NCI-H2171 (cell line): Measurements from ENCODE around the gene KIF12.
"Not testable (repeated sequence)": the region's sequence is repeated elsewhere in the genome, so short reads cannot be mapped to it uniquely, and the experiment has no call there.

Experiments
- DNase-seq: peaks from one replicate; lab custom pipeline; 2025; lab: John Stamatoyannopoulos, UW

The KIF12 gene

DNA sequence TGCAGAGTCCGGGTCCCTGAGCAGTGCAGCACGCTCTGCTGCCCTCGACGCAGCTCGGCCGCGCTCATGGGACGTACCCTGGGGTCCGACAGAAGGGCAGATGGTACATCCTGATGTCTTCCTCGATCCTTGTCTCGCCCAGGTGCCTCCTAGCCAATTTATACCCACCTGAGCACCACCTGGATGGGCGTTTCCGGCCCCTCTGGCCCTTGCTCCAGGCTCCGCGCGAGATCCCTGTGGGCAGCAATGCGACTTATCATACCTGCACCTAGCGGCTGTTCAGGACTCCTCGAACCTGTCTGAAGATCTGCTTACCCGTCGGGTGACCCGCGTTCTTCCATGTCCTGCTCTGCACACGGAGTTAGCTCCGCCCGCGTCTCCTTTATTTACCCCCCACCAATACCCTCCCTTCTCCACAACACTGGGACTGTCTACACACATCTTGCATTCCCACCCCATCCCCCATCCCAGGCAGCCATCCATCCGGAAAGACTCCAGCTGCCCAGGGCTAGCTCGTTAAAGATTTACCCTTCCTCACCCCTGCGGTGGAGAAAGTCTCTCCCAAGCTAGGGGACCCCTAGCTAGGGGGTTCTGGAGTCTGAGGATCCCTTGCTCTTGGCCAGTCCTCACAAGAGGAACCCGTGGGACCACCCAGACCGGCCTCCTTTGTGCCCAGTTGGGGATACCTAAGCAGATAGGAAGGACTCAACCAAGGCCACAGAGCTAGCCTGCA lies at the start of gene KIF12:
Gene KIF12 (minus strand): TSS at position 357 of the 733 bp plus-strand sequence. CDS start 16 bp downstream, at position 341.
- DNase-seq, result peak; percentile 93

DNA sequence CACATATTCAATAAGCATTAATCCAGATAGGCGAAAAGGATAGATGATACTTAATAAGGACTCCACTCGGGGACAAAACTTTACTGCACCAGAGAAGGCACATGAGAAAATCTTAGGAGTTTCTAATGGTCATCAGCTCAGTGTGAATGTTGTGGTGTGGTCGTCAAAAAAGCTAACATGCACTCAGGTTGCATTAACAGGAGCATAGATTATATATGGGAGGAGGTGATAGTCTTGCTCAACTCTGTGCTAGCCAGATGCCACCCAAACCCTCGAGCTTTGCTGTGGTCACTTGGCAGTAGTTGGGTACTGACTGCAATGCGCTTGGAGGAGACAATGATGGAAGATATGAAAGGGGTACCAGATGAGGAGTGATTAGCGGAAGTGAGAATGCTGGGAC lies 47.6 kb upstream of the KIF12 start:
- DNase-seq, result no peak

DNA sequence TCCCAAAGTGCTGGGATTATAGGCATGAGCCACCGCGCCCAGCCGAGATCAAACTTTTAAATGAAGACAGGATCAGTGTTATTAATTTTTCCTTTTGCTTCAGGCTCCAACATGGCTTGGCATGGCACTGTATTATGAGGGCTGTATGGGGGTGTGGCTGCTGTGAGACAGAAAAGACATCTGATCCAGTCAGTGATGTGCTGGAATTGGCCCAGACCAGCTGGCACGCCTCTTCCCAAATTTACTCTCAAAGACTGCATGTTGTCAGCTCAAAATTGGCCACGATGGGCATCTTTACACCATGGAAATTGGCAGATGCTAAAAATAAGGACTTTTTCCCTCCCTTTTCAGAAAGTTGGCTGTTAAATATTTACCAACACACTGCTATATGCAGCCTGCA lies 44.1 kb upstream of the KIF12 start:
- DNase-seq, result no peak

DNA sequence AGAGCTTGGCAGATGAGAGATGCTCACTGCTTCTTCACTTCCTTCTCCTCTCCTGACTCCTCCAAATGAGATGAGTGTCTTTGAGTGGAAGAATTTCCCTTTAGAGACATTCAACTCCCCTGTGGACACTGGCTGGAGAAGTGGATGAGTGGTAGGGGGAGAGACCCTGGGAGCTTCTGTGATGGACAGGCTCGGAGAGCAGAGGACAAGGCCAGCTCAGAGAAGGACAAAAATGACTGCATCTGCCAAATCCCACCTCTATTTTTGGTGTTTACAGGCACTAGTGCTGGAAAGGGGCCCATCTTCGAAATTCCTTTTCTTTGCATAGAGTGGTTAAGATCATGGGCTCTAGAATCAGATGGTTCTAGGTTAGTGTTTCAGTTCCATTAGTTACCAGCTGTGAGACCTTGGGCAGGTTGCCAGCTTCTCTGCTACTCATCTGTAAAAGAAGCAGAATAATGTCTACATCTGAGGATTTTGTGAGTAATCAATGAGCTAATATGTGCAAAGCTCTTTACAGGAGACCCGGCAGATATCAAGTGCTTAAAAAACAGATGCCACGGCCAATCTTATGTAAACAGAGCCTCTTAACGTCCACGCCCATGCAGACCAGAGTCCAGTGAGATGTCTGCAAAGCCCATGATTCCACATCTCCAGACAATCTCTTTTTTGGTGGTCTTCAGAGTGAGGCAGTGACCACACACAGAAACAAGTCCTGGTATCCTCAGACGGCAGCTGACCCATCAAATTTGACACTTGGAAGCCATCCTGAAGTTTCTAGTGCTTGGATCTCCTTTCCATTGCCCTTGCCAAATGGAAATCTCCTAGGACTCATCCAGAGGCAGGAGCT lies 42.7 kb upstream of the KIF12 start:
- DNase-seq, result peak; percentile 30

DNA sequence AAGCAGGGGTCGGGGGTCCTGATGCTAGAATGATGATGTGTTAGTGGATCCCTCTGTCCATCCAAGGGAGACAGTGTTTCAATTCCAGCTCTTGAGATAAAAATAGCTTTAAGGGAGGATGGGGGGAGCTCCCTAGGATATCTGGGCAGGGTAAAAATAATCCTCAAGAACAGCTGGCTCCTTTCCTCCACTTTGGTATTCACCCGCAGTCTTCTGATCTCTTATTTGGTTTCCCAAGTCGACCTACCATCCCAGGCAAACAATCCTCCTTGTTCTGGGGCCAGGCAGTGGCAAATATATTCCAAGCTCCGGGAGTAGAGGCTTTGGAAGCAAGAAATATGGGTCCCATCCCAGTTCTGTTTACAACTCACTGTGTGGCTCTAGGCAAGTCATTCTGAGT lies 41.8 kb upstream of the KIF12 start:
- DNase-seq, result no peak

DNA sequence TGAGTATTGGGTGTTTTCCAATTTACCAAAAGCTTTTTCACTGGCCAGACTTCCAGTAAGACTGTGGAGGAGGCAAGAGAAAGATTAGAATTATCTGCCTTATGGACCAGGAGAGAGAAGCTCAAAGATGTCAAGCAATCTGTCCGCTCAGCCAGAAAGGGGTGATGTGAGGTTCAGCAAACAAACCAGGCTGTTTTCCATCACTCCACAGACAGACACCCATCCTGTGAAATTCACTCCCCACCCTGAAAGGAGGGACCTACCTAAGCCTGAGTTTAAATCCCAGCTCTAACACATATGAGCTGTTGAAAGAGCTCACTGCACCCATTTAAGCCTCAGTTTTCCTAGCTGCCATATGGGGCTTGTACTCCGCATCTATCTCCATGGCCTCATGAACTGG lies 41.3 kb upstream of the KIF12 start:
- no peak for DNase-seq

DNA sequence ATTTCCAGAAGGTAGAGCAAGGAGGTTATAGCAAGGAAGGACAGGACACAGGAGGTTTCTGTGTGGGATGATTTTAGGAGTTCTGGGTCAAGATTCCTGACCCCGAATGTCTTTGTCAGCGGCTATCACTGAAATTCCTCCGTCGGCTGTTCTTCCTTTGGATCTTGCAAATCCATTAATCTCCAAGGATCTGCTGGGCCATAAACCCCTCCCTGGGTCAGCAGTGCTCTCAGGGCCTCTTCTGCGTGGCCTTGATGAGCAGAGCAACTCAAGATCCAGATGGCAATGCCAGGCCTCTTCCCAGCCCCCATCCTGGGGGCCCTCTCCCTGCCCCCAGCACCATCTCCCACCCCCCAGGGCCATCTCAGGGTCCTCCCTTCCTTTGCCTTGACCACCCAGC lies 40.0 kb upstream of the KIF12 start:
- DNase-seq, result no peak

DNA sequence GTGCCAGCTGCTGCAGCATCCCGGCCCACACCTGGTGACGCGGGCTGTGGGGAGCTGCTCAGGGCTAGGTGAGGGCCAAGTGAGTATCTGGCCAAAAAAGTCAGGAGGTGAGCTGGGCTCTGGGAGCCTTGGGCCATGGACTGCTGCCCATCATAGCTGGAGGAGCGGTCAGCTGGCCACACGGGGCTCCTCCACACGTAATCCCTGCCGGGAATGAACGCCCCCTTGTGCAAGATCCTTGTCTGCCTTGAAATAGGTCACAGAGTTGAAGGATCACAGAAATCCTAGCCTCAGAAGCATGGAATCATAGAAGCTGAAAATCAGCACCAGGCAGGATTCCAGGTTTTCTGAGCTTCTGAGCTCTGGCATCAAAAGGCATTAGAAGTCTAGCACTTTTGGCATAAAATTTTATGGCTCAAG lies 39.5 kb upstream of the KIF12 start:
- DNase-seq, result no peak

DNA sequence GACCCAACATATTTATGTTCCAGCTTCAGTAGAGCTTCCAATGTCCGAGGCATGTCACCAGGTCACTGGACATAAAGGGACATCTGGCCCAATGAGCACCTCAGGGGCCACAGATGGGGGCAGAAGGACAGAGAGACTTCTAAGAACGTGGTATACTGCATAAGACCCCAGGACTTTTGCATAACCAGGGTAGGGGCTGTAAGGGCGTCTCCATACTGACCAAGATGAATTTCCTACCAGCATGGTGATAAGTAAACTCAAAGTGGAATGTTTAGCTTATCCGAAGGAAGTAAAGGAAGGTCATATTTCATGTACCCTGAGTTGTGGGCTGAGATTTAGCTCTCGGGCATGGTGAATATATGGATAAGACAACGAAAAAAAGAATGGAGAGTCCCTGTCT lies 38.7 kb upstream of the KIF12 start:
- no peak for DNase-seq

DNA sequence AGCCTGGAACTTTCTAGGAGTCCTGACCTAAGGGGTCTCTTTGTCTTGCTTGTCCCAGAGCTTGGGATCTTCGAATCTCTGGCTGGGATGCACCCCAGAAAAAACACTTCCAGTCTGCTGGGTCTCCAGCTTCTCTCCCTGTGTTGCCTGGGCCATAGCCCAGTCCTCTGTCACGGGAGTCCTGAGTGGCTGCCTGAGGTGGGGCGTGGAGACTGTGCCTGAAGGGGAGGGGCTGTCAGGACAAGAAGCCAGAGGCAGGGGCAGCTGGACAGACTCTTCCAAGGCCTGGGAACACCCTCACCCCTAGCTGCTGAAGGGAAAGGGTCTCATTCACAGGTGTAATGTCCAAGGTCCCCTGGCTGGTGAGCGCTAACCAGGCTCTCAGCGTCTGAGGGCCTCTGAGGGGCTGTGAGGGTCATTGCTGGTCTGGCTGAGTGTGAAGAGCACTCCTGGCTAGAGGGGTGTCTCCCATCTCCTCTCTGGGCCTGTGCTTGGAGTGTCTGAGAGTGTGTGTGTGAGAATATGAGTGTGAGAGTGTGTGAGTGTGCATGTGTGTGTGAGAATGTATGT lies 35.8 kb upstream of the KIF12 start:
- no peak for DNase-seq

DNA sequence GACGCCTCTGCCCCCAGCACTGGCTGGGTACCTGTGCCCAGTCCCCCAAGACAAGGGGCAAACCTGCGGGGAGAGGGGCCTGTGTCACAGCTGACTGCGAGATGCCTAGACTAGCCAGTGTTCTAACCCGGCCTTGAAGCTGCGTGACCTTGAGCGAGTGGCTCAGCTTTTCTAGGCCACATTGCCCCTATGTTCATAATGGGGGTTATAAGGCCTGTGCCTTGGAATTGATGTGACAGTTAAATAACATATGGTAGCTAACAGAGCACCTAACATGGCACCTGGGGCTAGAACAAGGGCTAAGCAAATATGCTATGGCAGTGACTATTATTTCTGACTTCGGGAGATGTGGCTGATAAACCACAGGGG lies 33.4 kb upstream of the KIF12 start:
- DNase-seq, result no peak

DNA sequence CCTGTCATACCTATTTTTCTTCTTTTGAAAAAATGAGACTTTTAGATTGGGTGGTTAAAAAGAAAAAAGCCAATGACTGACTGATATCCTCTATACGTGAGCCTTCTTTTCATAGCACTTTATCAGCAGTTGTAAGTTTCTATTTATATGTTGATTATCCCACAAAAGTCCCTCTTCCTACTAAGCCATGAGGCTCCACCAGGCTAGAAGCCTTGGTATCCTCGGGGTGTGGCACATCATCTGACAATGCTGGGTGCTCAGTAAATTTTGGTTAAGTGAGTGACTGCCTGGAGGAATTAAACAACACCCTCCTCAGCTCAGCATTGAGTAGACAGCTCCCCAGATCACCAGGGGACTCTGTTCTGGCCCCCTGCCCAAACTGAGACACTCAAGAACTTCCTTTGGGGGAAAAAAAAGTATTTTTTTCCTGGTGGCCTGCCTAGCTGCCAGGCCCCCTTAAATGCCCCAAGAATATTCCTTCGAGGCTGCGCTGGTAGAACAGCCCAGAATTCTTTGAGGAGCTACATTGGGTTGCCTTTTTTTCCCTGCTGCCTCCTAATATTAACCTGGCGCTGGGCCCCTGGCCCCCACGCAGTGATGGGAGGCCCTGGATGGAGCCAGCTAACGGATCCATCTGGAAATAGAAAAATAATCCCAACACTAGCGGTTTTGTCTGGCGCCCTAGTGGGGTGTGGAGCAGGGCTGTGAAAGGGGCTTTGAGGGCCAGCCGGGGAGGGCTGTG lies 32.9 kb upstream of the KIF12 start:
- DNase-seq, result no peak

DNA sequence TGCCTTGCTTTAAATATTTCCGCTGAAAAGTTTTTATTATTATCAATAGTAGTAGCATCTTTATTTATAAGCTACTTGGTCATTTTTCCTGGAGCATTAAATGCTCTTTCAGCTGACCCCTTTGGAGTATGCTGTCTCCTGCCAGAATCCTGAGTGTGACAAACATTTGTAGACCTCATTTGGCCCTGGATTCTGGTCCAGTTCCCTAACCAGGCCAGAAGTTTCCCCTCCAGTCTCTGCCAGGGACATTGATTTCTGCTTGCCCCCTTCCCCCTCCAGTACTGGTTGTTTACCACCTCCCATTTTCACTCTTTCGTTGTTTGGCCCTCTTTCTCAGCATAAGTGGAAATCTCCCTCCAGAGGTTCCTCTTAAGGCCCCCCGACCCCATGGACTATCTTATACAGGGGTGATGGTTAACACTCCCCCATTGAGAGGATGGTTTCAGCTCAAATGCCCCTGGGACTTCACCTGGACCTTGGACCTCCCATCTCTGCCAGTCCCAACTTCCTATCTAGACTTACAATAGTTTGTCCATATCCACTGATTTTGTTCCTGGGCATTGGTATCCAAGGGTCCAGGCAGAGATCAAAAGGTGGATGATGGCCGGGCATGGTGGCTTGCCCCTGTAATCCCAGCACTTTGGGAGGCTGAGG lies 31.7 kb upstream of the KIF12 start:
- no peak for DNase-seq

DNA sequence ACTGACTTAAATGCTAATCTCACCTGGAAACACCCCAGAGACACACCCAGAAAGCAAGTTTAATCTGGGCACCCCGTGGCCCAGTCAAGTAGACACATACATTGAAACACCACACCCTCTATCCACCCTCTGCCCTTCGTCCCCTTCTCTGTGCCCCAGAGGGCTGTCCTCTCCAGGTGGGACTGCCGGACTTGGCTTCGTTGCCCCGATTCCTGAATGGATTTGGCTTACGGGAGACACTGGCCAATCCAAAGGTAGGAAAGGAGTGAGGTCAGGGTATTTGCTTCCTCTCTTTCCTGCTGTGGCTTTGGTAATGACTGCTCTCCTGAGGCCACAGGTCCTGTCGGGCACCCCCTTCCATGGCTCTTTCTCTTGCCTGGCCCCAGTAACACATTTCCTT lies 31.0 kb upstream of the KIF12 start:
- DNase-seq, result no peak

DNA sequence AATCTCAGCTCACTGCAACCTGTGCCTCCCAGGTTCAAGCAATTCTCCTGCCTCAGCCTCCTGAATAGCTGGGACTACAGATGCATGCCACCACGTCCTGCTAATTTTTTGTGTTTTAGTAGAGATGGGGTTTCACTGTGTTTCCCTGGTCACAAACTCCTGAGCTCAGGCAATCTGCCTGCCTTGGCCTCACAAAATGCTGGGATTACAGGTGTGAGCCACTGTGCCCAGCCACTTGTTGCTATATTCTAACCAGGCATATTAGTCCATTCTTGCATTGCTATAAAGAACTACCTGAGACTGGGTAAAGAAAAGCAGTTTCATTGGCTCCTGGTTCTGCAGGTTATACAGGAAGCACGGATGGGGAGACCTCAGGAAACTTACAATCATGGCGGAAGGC lies 29.7 kb upstream of the KIF12 start:
- DNase-seq, result not testable (repeated sequence)

DNA sequence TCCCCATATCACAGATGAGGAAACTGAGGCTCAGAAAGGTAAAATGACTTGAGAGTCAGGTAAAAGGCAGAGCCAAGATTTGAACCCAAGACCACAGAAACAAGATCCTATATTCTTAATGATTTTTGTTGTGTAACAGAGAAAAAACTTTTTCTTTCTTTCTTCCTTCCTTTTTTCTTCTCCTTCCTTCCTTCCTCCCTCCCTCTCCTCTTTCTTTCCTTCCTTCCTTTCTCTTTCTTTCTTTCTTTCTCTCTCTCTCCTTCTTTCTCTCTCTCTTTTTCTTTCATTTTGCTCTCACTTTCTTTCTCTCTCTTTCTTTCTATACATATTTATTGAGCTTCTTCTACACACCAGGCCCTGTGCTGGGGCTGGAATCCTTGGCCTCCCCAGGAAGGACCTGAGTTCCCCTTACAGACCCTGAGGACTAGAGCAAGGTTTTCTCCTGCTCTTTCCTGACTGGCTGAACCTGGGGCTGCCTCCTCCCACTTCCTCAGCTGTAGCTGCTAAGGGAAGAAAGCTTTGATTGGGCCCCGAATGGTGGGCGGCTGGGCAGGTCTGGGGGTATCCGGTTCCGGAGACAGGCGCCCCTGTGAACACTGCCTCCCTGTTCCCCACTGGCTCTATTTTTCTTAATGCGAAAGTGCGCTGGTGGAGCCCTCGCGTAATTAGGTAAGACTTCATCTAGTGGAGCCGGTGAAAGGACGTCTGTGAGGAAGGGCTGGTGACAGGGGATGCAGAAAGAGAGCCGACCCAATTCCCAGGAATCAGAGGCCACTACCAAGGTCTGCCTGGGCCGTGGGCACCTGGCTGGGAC lies 27.4 kb upstream of the KIF12 start:
- no peak for DNase-seq

DNA sequence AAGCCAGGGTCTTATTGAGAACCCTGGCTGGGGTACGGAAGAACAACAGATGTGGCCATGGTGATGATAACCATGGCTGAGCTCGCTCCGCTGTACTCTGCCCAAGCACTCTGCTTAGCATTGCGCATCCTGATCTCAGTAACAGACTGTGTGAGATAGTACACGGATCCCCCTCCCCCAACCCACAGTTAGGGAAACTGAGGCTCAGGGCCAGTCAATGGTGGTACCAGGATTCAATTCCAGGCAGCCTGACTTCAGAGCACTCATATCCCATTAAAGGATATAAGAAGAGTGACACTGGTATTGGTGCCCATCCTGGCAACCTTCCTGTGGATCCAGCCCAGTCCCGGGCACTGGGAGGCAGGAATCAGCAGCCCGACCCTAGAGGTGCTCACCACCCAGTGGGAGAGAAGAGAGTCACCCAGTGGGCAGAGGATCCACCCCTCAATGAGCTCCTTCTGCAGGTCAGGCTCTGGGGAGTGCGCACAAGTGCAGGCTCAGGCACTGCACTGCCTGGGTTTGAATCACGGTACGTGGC lies 26.5 kb upstream of the KIF12 start:
- no peak for DNase-seq

DNA sequence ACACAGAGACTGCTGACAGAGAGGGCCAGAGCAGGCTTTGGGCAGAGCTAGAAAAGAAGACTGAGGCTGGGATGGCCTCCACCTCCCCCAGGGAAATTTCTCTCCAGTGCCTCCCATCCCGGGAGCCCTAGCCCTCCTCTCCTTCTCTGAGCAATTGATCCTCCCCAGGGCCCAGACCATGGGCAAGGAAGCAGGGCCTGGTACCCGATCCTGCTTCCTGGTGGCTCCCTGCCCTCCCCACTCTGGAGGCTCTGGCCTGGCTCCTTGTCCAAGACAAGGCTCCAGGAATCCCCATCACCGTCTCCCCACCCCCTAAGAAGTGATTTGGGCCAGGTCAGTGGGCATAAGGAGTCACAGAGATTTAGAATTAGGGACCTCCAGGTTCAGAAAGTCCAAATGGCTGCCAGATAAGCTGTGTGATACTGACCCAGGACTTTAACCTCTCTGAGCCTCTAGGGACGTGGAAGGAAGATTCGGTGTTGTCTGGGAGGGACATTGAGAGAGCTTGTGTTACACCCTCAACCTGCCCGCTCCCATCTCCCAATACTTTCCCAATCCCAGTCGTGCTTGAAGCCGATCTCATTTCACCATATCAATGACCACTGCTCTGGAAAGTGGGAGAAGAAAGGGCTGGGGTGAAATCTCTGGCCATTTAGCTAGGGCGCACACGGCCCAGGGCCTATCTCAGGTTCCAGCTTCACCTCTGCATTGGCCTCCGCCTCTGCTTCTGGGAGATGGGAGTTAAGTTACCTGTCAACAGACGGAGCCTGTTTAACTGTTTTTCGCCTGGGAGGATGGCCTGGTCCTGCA lies 25.8 kb upstream of the KIF12 start:
- no peak for DNase-seq

DNA sequence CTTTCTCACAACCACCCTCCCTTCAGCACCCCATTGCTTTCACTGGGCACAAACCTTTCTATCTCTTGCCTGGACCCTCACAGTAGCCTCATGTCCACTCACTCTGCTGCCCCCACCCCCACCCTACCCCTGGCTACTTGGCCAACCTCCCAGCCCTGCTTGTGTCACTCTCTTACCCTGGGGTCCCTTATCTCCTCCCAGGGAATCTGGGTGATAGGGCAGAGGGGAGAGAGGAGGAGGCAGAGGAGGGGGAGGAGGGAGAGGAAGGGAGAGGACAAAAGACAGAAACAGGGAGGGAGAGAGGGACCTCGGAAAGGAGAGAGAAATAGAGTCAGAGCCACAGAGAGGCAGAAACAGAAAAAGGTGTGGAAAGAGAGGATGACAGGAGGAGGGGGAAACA lies 25.0 kb upstream of the KIF12 start:
- no peak for DNase-seq
